GM06990 (cell line): ENCODE data around the gene STK32B.

Experiments
- DNase-seq: peaks from one replicate; pipeline ENCODE4 v3.0.0-alpha.2; 2011; ENCODE audit not compliant: insufficient read length; ENCODE audit errors: extremely low read depth
- H3K27me3 ChIP-seq: replicated peaks from 2 replicates; pipeline ENCODE4 v1.6.0; 2011; ENCODE audit warnings: low read length; ENCODE audit not compliant: control insufficient read depth, insufficient read depth
- H3K36me3 ChIP-seq: 2 replicates; pipeline ENCODE4 v1.5.1; 2011; ENCODE audit warnings: low read length; ENCODE audit not compliant: control insufficient read depth, insufficient read depth
- H3K4me3 ChIP-seq: replicated peaks from 2 replicates; pipeline ENCODE4 v1.5.1; 2011; ENCODE audit warnings: low read depth, mild to moderate bottlenecking, control low read depth, low read length
- CTCF ChIP-seq: IDR thresholded peaks from 2 replicates; pipeline ENCODE4 v1.5.1; 2011; ENCODE audit warnings: low read length, control low read depth, mild to moderate bottlenecking, inconsistent platforms; ENCODE audit not compliant: insufficient read depth, poor library complexity, severe bottlenecking

Gene STK32B

GRCh38 chr4:5478697-5479096 is 427.4 kb downstream of the STK32B start:
- no peak for DNase-seq
- no peaks in the 10 kb centered on the region for H3K27me3 ChIP-seq

GRCh38 chr4:5479518-5480060 is 428.3 kb downstream of the STK32B start:
- H3K4me3 ChIP-seq = no peak overlapping the region
- H3K36me3 ChIP-seq = no peaks in the 10 kb centered on the region
- TF ChIP-seq CTCF = no peak
- no peak for DNase-seq
- no peaks in the 10 kb centered on the region for H3K27me3 ChIP-seq

More at GRCh38 chr4:5478697-5479096, 427.4 kb downstream of the STK32B start:
- Histone ChIP-seq H3K36me3 (no peaks in the 10 kb centered on the region), H3K4me3 (no peak overlapping the region)
- no peak for TF ChIP-seq CTCF

GRCh38 chr4:5488413-5488812 is 437.1 kb downstream of the STK32B start:
- TF ChIP-seq CTCF = no peak
- no peak for DNase-seq
- Histone ChIP-seq H3K4me3 (no peak overlapping the region), H3K36me3 (no peaks in the 10 kb centered on the region), H3K27me3 (no peaks in the 10 kb centered on the region)

GRCh38 chr4:5489260-5489659 is 438.0 kb downstream of the STK32B start:
- TF ChIP-seq CTCF = no peak
- Histone ChIP-seq H3K27me3 (no peaks in the 10 kb centered on the region), H3K4me3 (no peak overlapping the region), H3K36me3 (no peaks in the 10 kb centered on the region)
- no peak for DNase-seq

GRCh38 chr4:5497489-5497888 is 446.2 kb downstream of the STK32B start:
- no peak for DNase-seq
- Histone ChIP-seq H3K36me3 (no peaks in the 10 kb centered on the region), H3K27me3 (no peaks in the 10 kb centered on the region), H3K4me3 (no peak overlapping the region)
- TF ChIP-seq CTCF = no peak

GRCh38 chr4:5500165-5500564 is 448.9 kb downstream of the STK32B start:
- no peaks in the 10 kb centered on the region for H3K27me3 ChIP-seq
- H3K4me3 ChIP-seq = no peak overlapping the region
- TF ChIP-seq CTCF = no peak
- DNase-seq = no peak
- H3K36me3 ChIP-seq = no peaks in the 10 kb centered on the region
